ENCODE data around the gene COL15A1. TPM values are rescaled to one million over a fixed set of nuclear protein-coding genes. Genes with fewer than 3 reads are reported as not detected.

COL15A1 gene
- total and polyA plus RNA-seq, 2 of the 13 experiments (the other 11 are each of a cell fraction or from before 2014, with no cell fraction given) = not detected

GRCh38 chr9:99051406-99051805 is 107.7 kb downstream of the COL15A1 start:
- Histone ChIP-seq H3K4me1 (ENCODE audit: insufficient read depth, low read length) (no peaks in the 10 kb centered on the region; the same call in 1 of the 2 replicates), H3K79me2 (ENCODE audit: insufficient read depth, low read length) (no peaks in the 10 kb centered on the region), H3K27ac (ENCODE audit: extremely low read length, insufficient read depth, low read length) (no peak overlapping the region), H3K9ac (ENCODE audit: insufficient read depth, low read depth, low read length) (no peak overlapping the region), H3K9me3 (ENCODE audit: low read length) (no peaks in the 10 kb centered on the region), H3K4me3 (replicated peaks in 1 of 3; ENCODE audit: insufficient read depth in 1 of 3, low read depth in 2 of 3, low read length in 3 of 3) (no peak overlapping the region), H2AFZ (ENCODE audit: low read length) (no peak overlapping the region), H4K20me1 (ENCODE audit: insufficient read depth, low read length) (no peaks in the 10 kb centered on the region), H3K36me3 (replicated peaks in 1 of 2; ENCODE audit: control insufficient read depth in 1 of 2, insufficient read depth in 2 of 2, low read length in 2 of 2) (no peaks in the 10 kb centered on the region), H3K4me2 (ENCODE audit: low read depth, low read length) (no peak overlapping the region), H3K27me3 (ENCODE audit: control insufficient read depth in 1 of 2, insufficient read depth in 2 of 2, low read length in 2 of 2) (peaks cover 0 to 6% of the 10 kb centered on the region in 2 experiments; a peak in 2 of 5 replicates)
- in situ Hi-C loops (cut with HindIII; ENCODE audit: extremely low pct_ligation_motif_present, low pct_unique_long_range_greater_than_20kb) (no loop called here), intact Hi-C loops (cut with micrococcal nuclease; ENCODE audit: unreplicated experiment) (no loop called here)
- CTCF ChIA-PET (ENCODE audit: low intra/inter-chr PET ratio, low total read pairs) = no interaction called here
- POLR2A ChIA-PET = no interaction called here
- DNase-seq (ENCODE audit: low spot score) (no peak), ATAC-seq (no peak), FAIRE-seq (no peak)
- no TSS peak for BruUV-seq (replicated peaks)
- WGBS (ENCODE audit: low lambda C conversion rate) = 2% methylated on average over 3 of the region's 3 CpGs
- TF ChIP-seq ZNF790 (CRISPR knock-in tag; IDR thresholded peaks at IDR 0.05; ENCODE audit: borderline replicate concordance) (no peak), RFX1 (IDR thresholded peaks at IDR 0.05) (no peak), RORA (CRISPR knock-in tag; IDR thresholded peaks at IDR 0.05) (no peak), KLF6 (CRISPR knock-in tag; IDR thresholded peaks at IDR 0.05) (no peak), HMGXB3 (CRISPR knock-in tag; IDR thresholded peaks at IDR 0.05; ENCODE audit: borderline replicate concordance) (no peak), ZNF224 (CRISPR knock-in tag; IDR thresholded peaks at IDR 0.05) (no peak), YY1 (IDR thresholded peaks at IDR 0.05; ENCODE audit: insufficient read depth, insufficient replicate concordance, low read depth, low read length) (no peak), RCOR2 (CRISPR knock-in tag; IDR thresholded peaks at IDR 0.05) (no peak)
- TF ChIP-seq, protein P1, sequence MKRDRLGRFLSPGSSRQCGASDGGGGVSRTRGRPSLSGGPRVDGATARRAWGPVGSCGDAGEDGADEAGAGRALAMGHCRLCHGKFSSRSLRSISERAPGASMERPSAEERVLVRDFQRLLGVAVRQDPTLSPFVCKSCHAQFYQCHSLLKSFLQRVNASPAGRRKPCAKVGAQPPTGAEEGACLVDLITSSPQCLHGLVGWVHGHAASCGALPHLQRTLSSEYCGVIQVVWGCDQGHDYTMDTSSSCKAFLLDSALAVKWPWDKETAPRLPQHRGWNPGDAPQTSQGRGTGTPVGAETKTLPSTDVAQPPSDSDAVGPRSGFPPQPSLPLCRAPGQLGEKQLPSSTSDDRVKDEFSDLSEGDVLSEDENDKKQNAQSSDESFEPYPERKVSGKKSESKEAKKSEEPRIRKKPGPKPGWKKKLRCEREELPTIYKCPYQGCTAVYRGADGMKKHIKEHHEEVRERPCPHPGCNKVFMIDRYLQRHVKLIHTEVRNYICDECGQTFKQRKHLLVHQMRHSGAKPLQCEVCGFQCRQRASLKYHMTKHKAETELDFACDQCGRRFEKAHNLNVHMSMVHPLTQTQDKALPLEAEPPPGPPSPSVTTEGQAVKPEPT (CRISPR knock-in tag; IDR thresholded peaks at IDR 0.05; ENCODE audit: low read depth) = no peak
- TF ChIP-seq, protein P2, sequence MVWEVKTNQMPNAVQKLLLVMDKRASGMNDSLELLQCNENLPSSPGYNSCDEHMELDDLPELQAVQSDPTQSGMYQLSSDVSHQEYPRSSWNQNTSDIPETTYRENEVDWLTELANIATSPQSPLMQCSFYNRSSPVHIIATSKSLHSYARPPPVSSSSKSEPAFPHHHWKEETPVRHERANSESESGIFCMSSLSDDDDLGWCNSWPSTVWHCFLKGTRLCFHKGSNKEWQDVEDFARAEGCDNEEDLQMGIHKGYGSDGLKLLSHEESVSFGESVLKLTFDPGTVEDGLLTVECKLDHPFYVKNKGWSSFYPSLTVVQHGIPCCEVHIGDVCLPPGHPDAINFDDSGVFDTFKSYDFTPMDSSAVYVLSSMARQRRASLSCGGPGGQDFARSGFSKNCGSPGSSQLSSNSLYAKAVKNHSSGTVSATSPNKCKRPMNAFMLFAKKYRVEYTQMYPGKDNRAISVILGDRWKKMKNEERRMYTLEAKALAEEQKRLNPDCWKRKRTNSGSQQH (CRISPR knock-in tag; IDR thresholded peaks at IDR 0.05; ENCODE audit: low read depth) = no peak
- TF ChIP-seq, protein P3, sequence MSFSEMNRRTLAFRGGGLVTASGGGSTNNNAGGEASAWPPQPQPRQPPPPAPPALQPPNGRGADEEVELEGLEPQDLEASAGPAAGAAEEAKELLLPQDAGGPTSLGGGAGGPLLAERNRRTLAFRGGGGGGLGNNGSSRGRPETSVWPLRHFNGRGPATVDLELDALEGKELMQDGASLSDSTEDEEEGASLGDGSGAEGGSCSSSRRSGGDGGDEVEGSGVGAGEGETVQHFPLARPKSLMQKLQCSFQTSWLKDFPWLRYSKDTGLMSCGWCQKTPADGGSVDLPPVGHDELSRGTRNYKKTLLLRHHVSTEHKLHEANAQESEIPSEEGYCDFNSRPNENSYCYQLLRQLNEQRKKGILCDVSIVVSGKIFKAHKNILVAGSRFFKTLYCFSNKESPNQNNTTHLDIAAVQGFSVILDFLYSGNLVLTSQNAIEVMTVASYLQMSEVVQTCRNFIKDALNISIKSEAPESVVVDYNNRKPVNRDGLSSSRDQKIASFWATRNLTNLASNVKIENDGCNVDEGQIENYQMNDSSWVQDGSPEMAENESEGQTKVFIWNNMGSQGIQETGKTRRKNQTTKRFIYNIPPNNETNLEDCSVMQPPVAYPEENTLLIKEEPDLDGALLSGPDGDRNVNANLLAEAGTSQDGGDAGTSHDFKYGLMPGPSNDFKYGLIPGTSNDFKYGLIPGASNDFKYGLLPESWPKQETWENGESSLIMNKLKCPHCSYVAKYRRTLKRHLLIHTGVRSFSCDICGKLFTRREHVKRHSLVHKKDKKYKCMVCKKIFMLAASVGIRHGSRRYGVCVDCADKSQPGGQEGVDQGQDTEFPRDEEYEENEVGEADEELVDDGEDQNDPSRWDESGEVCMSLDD (CRISPR knock-in tag; IDR thresholded peaks at IDR 0.05; ENCODE audit: borderline replicate concordance) = no peak
- TF ChIP-seq, protein P4, sequence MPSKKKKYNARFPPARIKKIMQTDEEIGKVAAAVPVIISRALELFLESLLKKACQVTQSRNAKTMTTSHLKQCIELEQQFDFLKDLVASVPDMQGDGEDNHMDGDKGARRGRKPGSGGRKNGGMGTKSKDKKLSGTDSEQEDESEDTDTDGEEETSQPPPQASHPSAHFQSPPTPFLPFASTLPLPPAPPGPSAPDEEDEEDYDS (CRISPR knock-in tag; IDR thresholded peaks at IDR 0.05) = no peak
